ENCODE measurements around the gene CNEP1R1.

CNEP1R1 gene

DNA sequence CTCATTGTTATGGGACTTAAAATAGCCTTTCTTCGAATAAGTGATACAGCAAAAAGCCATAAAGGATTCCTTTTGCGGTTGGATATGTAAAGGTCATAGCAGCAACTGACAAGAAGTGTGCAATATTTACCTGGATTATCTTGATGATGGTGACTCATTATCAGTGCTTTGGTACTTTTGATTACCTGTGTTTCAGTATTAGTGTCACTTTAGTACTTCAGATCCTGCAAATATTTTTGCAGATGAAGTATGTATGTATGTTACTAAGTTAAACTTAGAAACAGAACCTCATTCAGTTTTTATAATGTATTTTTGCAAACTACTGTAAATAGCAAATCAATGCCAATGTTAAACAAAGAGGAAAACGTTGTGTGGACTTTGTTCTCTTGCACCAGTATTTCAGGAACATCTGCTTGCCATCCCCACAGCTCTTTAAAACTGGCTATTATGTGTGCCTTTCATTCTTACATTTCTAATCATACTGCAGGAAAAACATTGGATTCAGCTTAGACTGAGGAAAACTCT lies 10.5 kb downstream of the CNEP1R1 start:
- H3K9me3 Mint-ChIP-seq, result no peaks in the 10 kb centered on the region
- no peak overlapping the region for H3K27ac Mint-ChIP-seq
- no peak for DNase-seq
- no peak overlapping the region for H3K4me3 Mint-ChIP-seq
- H3K36me3 Mint-ChIP-seq (ENCODE audit: insufficient read depth), result peaks cover 55% of the 10 kb centered on the region
- no peaks in the 10 kb centered on the region for H3K4me1 Mint-ChIP-seq (ENCODE audit: low read depth in 2 of 2)
- ATAC-seq (replicated peaks), result no peak
- H3K27me3 Mint-ChIP-seq, result no peaks in the 10 kb centered on the region

DNA sequence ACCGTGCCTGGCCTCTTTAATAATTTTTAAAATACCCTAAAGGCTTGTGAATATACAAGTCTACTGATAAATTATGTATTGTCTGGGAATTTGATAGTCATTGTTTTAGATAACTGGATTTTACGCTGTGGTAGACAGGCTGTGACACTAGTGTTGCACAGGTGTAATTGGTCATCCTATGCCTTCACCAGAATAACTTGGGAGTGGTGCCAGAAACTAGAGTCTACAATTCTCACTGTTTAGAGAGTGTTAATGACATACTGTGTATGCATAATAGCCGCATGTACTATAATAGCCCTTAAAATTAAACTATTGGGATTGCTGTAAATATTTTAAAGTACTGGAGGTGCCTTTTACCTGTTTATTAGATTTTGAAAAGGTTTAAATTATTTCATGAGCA lies 11.4 kb downstream of the CNEP1R1 start:
- Mint-ChIP-seq H3K9me3 (no peaks in the 10 kb centered on the region), H3K27ac (no peak overlapping the region), H3K4me1 (ENCODE audit: low read depth in 2 of 2) (no peaks in the 10 kb centered on the region), H3K4me3 (no peak overlapping the region), H3K36me3 (ENCODE audit: insufficient read depth) (peaks cover 48% of the 10 kb centered on the region), H3K27me3 (no peaks in the 10 kb centered on the region)
- DNase-seq (no peak), ATAC-seq (replicated peaks) (no peak)

DNA sequence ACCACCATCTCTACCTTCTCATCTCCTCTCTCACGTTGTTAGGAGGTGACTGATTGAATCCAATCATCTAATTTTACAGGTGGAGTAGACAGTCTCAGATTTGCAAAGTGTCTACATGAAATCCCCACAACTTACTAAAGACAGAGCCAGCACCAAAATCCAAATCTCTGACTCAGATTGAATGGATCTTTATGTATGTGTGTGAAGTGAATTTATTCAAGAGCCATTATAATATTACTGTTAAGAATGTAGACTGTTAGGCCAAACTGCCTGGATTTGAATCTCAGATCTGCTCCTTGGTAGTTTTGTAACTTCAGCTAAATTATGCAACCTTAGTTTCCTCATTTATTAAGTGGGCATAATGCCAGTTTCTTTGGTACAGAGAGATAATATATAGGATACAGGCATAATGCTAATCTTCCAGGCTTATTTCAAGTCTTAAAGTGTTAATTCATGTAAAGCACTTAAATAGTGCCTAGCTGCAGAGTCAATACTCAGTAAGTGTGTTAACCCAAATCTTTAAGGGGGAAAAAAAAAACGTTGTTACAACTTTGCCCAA lies 12.7 kb downstream of the CNEP1R1 start:
- Mint-ChIP-seq H3K9me3 (no peaks in the 10 kb centered on the region), H3K27me3 (peaks cover 2 to 4% of the 10 kb centered on the region in 2 donors), H3K27ac (no peak overlapping the region), H3K36me3 (ENCODE audit: insufficient read depth) (peaks cover 40% of the 10 kb centered on the region), H3K4me3 (no peak overlapping the region), H3K4me1 (ENCODE audit: low read depth in 2 of 2) (no peaks in the 10 kb centered on the region)
- DNase-seq (no peak), ATAC-seq (replicated peaks) (no peak)

DNA sequence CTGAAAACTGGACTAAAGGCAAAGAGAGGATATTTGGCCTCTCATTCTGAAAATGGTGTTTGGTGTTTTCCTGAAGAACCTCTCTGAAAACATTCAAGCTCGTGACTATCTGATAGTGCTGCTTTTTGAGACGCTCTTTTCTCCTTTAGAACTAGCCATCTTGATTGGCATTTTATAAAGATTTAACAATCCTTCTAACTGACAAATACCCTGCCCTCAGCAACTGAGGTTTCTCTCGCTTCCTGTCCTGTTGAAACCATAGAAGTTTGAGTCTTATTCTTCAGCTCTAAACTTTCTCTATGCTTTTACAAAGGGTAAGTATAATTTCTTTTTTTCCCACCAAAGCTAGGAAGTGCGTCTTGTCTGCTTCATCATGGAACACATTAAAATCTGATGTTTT lies 13.3 kb downstream of the CNEP1R1 start:
- no peak for DNase-seq
- Mint-ChIP-seq H3K9me3 (no peaks in the 10 kb centered on the region), H3K27me3 (peaks cover 7 to 9% of the 10 kb centered on the region in 2 donors), H3K4me1 (ENCODE audit: low read depth in 2 of 2) (no peaks in the 10 kb centered on the region), H3K36me3 (ENCODE audit: insufficient read depth) (peaks cover 37% of the 10 kb centered on the region), H3K27ac (no peak overlapping the region), H3K4me3 (no peak overlapping the region)
- no peak for ATAC-seq (replicated peaks)

DNA sequence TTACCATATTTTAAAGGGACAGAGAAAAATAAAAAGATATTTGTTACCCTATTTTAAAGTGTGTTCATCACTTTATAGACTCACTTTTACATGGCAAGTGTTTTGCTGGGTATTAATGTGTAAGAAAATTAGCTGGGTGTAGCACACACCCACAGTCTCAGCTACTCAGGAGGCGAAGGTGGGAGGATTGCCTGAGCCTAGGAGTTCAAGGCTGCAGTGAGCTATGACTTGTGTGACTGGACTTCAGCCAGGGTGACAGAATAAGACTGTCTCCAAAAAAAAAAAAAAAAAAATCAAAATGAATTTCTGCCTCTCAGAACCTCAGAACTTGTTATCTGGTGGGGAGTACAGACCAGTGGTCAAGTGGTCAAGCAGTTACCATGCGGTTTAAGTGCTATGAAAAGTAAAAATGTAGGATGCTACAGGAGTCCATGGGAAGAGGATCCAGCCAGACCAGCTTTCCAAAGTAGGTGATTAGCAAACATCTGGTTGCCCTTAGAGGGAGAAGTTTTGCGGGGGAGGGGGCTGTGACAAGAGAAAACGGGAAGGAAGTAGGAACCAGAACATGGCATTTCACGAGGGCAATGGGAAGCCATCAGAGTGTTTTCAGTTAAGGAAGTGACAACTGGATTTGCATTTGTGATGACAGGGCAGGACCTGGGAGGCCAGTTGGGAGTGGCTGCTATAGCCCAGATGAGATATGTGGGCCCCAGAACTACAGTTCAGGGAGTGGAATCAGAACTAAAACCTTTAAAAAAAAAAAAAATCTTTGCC lies 13.9 kb downstream of the CNEP1R1 start:
- Mint-ChIP-seq H3K36me3 (ENCODE audit: insufficient read depth) (peaks cover 33% of the 10 kb centered on the region), H3K27ac (peak overlapping the region in 1 of 2 donors; percentile 76), H3K4me1 (ENCODE audit: low read depth in 2 of 2) (no peaks in the 10 kb centered on the region), H3K9me3 (no peaks in the 10 kb centered on the region), H3K4me3 (no peak overlapping the region), H3K27me3 (peaks cover 14 to 15% of the 10 kb centered on the region in 2 donors)
- no peak for ATAC-seq (replicated peaks)
- DNase-seq, result no peak

DNA sequence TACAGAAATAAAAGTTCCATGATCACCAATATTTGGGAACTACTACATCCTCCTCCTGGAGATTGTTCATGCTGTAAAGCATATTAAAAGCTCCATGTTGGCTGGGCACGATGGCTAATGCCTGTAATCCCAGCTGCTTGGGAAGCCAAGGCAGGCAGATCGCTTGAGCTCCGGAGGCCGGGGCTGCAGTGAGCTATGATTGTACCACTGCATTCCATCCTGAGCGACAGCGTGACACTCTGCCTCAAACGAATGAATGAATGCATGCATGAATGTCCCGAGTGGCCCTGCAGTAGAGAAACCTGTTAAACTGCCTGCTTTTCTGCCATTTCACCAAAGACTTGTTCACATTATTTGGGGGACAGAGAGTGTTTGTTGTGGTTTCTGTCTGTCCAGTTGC lies 15.0 kb downstream of the CNEP1R1 start:
- no peak overlapping the region for H3K27ac Mint-ChIP-seq
- H3K9me3 Mint-ChIP-seq, result no peaks in the 10 kb centered on the region
- peaks cover 17 to 21% of the 10 kb centered on the region in 2 donors for H3K27me3 Mint-ChIP-seq
- DNase-seq (no peak), ATAC-seq (replicated peaks) (no peak)
- H3K4me3 Mint-ChIP-seq, result no peak overlapping the region
- H3K4me1 Mint-ChIP-seq (ENCODE audit: low read depth in 2 of 2), result no peaks in the 10 kb centered on the region
- H3K36me3 Mint-ChIP-seq (ENCODE audit: insufficient read depth), result peaks cover 23% of the 10 kb centered on the region

DNA sequence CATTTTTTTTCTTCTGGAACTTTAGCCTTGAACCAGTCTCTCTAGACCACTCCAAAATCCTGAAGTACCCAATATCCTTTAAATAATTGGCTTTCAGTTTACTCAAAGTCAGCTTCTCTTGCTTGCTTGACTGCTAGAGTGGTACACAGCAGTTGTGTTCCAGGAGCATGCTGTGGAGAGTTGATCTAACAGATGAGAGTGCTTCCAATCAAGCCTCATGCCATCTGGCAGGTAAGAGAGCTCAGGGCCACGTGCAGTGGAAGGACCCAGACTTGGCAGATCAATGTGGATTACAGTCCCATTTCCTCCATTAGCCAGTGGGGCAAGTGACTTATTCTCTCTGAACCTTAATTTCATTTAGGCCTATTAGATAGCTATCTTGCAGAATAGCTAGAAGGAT lies 15.7 kb downstream of the CNEP1R1 start:
- Mint-ChIP-seq H3K4me1 (ENCODE audit: low read depth in 2 of 2) (no peaks in the 10 kb centered on the region), H3K36me3 (ENCODE audit: insufficient read depth) (peaks cover 16% of the 10 kb centered on the region), H3K27me3 (peaks cover 21 to 26% of the 10 kb centered on the region in 2 donors), H3K9me3 (no peaks in the 10 kb centered on the region), H3K27ac (no peak overlapping the region), H3K4me3 (no peak overlapping the region)
- DNase-seq (no peak), ATAC-seq (replicated peaks) (no peak)

DNA sequence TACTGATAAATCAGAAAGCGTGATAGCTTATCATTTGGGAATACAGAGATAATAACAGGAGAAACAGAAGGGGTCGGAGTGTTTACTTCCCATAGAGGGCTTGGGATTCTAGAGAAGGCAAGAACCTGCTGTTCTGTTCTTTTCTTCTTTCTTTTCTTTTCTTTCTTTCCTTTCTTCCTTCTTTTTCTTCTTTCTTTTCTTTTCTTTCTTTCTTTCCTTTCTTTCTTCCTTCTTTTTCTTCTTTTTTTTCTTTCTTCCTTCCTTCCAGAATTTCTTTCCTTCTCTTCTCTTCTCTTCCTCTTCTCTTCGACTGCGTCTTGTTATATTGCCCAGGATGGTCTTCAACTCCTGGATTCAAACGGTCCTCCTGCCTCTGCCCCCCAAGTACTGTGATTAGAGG lies 18.3 kb downstream of the CNEP1R1 start:
- Mint-ChIP-seq H3K27me3 (peaks cover 31 to 36% of the 10 kb centered on the region in 2 donors), H3K27ac (no peak overlapping the region), H3K4me3 (no peak overlapping the region), H3K9me3 (no peaks in the 10 kb centered on the region), H3K36me3 (ENCODE audit: insufficient read depth) (no peaks in the 10 kb centered on the region), H3K4me1 (ENCODE audit: low read depth in 2 of 2) (no peaks in the 10 kb centered on the region)
- DNase-seq (no peak), ATAC-seq (replicated peaks) (no peak)

DNA sequence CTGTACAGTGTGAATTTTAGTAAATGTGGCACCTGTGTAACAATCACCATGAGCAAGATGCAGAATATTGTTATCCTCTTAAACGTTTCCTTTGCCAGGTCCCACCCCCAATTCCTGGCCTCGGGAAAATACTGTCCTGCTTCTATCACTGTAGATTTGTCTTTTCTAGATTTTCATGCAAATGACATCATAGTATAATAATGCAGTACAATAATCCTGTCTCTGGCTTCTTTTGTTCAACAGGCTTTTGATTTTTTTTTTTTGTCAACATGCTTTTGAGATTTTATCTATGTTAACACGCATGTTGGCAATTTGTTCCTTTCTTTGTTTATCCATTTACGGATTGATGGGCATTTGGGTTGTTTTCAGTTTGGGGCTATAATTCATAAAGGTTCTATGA lies 20.4 kb downstream of the CNEP1R1 start:
- ATAC-seq (replicated peaks), result no peak
- no peaks in the 10 kb centered on the region for H3K9me3 Mint-ChIP-seq
- no peak for DNase-seq
- no peak overlapping the region for H3K4me3 Mint-ChIP-seq
- no peaks in the 10 kb centered on the region for H3K4me1 Mint-ChIP-seq (ENCODE audit: low read depth in 2 of 2)
- peaks cover 31 to 36% of the 10 kb centered on the region in 2 donors for H3K27me3 Mint-ChIP-seq
- no peaks in the 10 kb centered on the region for H3K36me3 Mint-ChIP-seq (ENCODE audit: insufficient read depth)
- H3K27ac Mint-ChIP-seq, result no peak overlapping the region

DNA sequence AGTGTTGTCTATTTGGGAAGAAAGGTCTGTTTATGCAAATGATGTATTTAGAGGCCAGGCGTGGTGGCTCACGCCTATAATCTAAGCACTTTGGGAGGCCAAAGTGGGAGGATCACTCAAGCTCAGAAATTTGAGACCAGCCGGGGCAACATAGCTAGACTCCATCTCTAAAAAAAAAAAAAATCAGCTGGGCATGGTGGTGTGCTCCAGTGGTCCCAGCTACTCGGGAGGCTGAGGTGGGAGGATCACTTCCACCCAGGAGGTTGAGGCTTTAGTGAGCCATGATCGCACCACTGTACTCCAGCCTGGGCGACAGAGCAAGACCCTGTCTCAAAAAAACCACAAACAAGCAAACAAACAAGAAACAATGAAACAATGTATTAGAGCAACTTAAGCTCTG lies 21.8 kb downstream of the CNEP1R1 start:
- Mint-ChIP-seq H3K36me3 (ENCODE audit: insufficient read depth) (no peaks in the 10 kb centered on the region), H3K9me3 (no peaks in the 10 kb centered on the region), H3K27ac (no peak overlapping the region), H3K4me3 (no peak overlapping the region), H3K4me1 (ENCODE audit: low read depth in 2 of 2) (no peaks in the 10 kb centered on the region), H3K27me3 (peaks cover 36 to 41% of the 10 kb centered on the region in 2 donors)
- DNase-seq (no peak), ATAC-seq (replicated peaks) (no peak)

DNA sequence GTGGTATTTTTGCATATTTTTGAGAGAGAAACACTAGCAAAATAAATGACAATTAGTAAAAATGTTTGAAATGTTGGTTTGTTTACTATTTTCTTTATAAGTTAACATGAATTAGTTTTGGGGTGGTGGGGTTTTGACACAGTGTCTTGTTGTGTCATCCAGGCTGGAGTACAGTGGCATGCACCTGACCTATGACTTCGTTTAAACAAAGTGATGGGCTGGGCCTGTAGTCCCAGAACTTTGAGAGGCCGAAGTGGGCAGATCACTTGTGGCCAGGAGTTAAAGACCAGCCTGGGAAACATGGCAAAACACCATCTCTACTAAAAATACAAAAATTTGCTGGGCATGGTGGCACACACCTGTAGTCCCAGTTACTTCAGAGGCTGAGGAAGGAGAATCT lies 22.8 kb downstream of the CNEP1R1 start:
- Mint-ChIP-seq H3K27me3 (peaks cover 30 to 43% of the 10 kb centered on the region in 2 donors), H3K4me3 (no peak overlapping the region), H3K27ac (no peak overlapping the region), H3K36me3 (ENCODE audit: insufficient read depth) (no peaks in the 10 kb centered on the region), H3K9me3 (no peaks in the 10 kb centered on the region), H3K4me1 (ENCODE audit: low read depth in 2 of 2) (no peaks in the 10 kb centered on the region)
- DNase-seq (no peak), ATAC-seq (replicated peaks) (no peak)

DNA sequence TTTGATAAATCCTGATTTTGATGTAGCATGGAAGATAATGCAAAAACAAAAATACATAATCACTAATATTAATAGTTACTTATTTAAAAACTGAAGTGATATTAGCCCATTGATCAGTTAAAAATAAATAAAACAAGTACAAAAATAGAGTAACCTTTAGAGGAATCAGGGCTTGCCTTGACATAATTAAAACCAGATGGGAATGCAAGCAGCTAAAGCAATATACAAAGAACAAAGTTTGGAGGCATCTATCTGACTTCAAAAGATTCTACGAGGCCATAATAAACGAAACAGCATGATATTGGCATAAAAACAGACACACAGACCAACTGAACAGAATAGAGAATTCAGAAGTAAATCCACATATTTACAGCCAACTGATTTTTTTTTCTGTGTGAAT lies 25.8 kb downstream of the CNEP1R1 start:
- H3K36me3 Mint-ChIP-seq (ENCODE audit: insufficient read depth), result no peaks in the 10 kb centered on the region
- no peak overlapping the region for H3K4me3 Mint-ChIP-seq
- H3K27ac Mint-ChIP-seq, result no peak overlapping the region
- ATAC-seq (replicated peaks) (no peak), DNase-seq (no peak)
- no peaks in the 10 kb centered on the region for H3K9me3 Mint-ChIP-seq
- H3K4me1 Mint-ChIP-seq (ENCODE audit: low read depth in 2 of 2), result no peaks in the 10 kb centered on the region
- H3K27me3 Mint-ChIP-seq, result peaks cover 8 to 24% of the 10 kb centered on the region in 2 donors

DNA sequence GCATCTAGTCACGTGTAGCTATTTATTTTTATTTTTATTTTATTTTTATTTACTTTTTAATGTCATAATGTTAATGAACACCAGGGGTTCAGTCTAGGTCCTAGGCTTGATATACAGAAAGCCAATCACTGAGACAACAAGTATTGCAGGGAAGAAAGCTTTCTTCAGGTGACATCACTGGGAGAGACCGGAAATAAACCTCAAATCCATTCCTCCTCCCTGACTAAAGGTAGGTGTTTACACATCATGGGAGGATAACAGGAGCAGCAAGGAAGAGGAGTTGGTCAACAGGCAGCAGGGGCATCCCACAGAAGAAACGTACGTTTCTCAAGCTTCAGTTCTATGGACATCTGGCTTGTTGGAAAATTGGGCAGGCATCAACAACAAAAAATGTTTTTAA lies 31.2 kb downstream of the CNEP1R1 start:
- ATAC-seq (replicated peaks), result no peak
- no peaks in the 10 kb centered on the region for H3K4me1 Mint-ChIP-seq (ENCODE audit: low read depth in 2 of 2)
- no peak overlapping the region for H3K4me3 Mint-ChIP-seq
- no peaks in the 10 kb centered on the region for H3K36me3 Mint-ChIP-seq (ENCODE audit: insufficient read depth)
- H3K27me3 Mint-ChIP-seq, result peaks cover 16 to 17% of the 10 kb centered on the region in 2 donors
- DNase-seq, result no peak
- H3K9me3 Mint-ChIP-seq, result no peaks in the 10 kb centered on the region
- H3K27ac Mint-ChIP-seq, result no peak overlapping the region

DNA sequence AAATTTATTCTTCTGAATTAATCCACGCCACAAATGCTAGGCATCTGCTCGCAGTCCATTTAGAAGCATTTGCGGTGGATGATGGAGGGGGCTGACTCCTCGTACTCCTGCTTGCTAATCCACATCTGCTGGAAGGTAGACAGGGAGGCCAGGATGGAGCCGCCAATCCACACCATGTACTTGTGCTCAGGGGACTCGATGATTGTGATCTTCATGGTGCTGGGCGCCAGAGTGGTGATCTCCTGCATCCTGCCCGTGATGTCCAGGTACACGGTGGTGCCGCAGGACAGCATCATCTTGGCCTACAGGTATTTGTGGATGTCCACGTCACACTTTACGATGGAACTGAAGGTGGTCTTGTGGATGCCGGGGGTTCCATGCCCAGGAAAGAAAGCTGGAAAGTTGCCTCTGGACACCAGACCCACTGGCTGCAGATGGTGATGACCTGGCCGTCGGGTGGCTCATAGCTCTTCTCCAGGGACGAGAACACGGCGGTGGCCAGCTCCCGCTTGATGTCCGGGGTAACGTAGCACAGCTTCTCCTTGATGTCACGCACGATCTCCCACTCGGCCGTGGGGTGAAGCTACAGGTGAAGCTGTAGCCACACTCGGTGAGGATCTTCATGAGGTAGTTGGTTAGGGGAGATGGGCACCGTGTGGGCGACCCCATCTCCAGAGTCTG lies 33.2 kb downstream of the CNEP1R1 start:
- no peaks in the 10 kb centered on the region for H3K36me3 Mint-ChIP-seq (ENCODE audit: insufficient read depth)
- ATAC-seq (replicated peaks) (no peak), DNase-seq (no peak)
- H3K4me3 Mint-ChIP-seq, result no peak overlapping the region
- no peaks in the 10 kb centered on the region for H3K4me1 Mint-ChIP-seq (ENCODE audit: low read depth in 2 of 2)
- H3K27me3 Mint-ChIP-seq, result peaks cover 7 to 16% of the 10 kb centered on the region in 2 donors
- H3K9me3 Mint-ChIP-seq, result no peaks in the 10 kb centered on the region
- H3K27ac Mint-ChIP-seq, result no peak overlapping the region
